Endothelial cell of umbilical vein (primary cell): Measurements from ENCODE around the gene TRIM29. TPM values are rescaled to one million over a fixed set of nuclear protein-coding genes. Genes with fewer than 3 reads are reported as not detected.

Source experiments
- BruUV-seq: library from RNA; stranded (reverse); fragments of 400-500 nt; replicated peaks from 2 replicates; lab custom pipeline; 2021; lab: Mats Ljungman, UMichigan
- CTCF ChIA-PET: fragments of 300-600, 350-600 bp; sonication (Branson Sonifier 250); formaldehyde crosslinking; loops from one replicate; lab custom pipeline; 2021; ENCODE audit warnings: antibody characterized with exemption, inconsistent platforms; lab: Charles Lee
- POLR2A ChIA-PET: fragments of 300-600, 350-600 bp; sonication (Branson Sonifier 250); formaldehyde crosslinking; loops from one replicate; lab custom pipeline; 2021; ENCODE audit warnings: antibody characterized with exemption, inconsistent platforms; lab: Charles Lee
- DNase-seq: peaks from one replicate; pipeline ENCODE4 v3.0.0-alpha.2; 2011; ENCODE audit warnings: low read depth, low spot score
- FAIRE-seq: peaks from 2 replicates; lab custom pipeline; 2011; peaks lifted over from hg19 to GRCh38; lab: Jason Lieb, UNC
- H2AFZ ChIP-seq: 2 replicates; pipeline ENCODE4 v1.6.0; 2012; ENCODE audit warnings: low read depth, low read length, control low read depth, inconsistent platforms
- H3K27ac ChIP-seq: 2 replicates; pipeline ENCODE4 v1.5.1; 2011; ENCODE audit warnings: low read depth, mild to moderate bottlenecking, control low read depth, low read length, moderate library complexity; ENCODE audit not compliant: insufficient read depth
- H3K27me3 ChIP-seq, 2 experiments: 2 replicates each; pipeline versions ENCODE4 v1.6.0 to v1.6.1; 2011; ENCODE audit warnings: low read length in 2 of 2, mixed read lengths in 1 of 2; ENCODE audit not compliant: control insufficient read depth in 2 of 2, insufficient read depth in 2 of 2
- H3K36me3 ChIP-seq, 2 experiments: 2 replicates in 1 of 2; 3 replicates in 1 of 2; pipeline ENCODE4 v1.5.1; 2011; ENCODE audit warnings: low read length in 2 of 2, mild to moderate bottlenecking in 1 of 2, moderate library complexity in 1 of 2; ENCODE audit not compliant: control insufficient read depth in 2 of 2, insufficient read depth in 2 of 2; ENCODE audit errors: extremely low read depth in 1 of 2
- H3K4me1 ChIP-seq: 3 replicates; pipeline ENCODE4 v1.5.1; 2011; ENCODE audit warnings: mild to moderate bottlenecking, low read length; ENCODE audit not compliant: control insufficient read depth, insufficient read depth; ENCODE audit errors: extremely low read depth
- H3K4me2 ChIP-seq: 2 replicates; pipeline ENCODE4 v1.6.1; 2011; ENCODE audit warnings: low read length, control low read depth, mixed read lengths; ENCODE audit not compliant: insufficient read depth
- H3K4me3 ChIP-seq, 3 experiments: fragments of 200-600 bp in 1 of 3; sonication (generic), shearing (Covaris generic) in 1 of 3; replicated peaks in 1 of 3; 2 replicates each; pipeline ENCODE4 v1.5.1; 2011 to 2016; ENCODE audit warnings: control low read depth in 3 of 3, low read length in 3 of 3, mild to moderate bottlenecking in 2 of 3, inconsistent platforms in 1 of 3, low read depth in 1 of 3, moderate library complexity in 1 of 3; ENCODE audit not compliant: insufficient read depth in 1 of 3
- H3K79me2 ChIP-seq: 2 replicates; pipeline ENCODE4 v1.6.0; 2012; ENCODE audit warnings: low read length, inconsistent platforms; ENCODE audit not compliant: control insufficient read depth, insufficient read depth
- H3K9ac ChIP-seq: replicated peaks from 2 replicates; pipeline ENCODE3; 2011; ENCODE audit warnings: low read length, control low read depth; ENCODE audit not compliant: insufficient read depth; ENCODE audit errors: extremely low read depth
- H3K9me1 ChIP-seq: replicated peaks from 3 replicates; pipeline ENCODE4 v1.6.0; 2011; ENCODE audit warnings: mild to moderate bottlenecking, low read length; ENCODE audit not compliant: control insufficient read depth, insufficient read depth; ENCODE audit errors: extremely low read depth
- H3K9me3 ChIP-seq: replicated peaks from 2 replicates; pipeline ENCODE4 v1.5.1; 2012; ENCODE audit warnings: low read length, inconsistent platforms; ENCODE audit not compliant: control insufficient read depth, insufficient read depth
- H4K20me1 ChIP-seq: replicated peaks from 2 replicates; pipeline ENCODE3; 2011; ENCODE audit warnings: mild to moderate bottlenecking, low read length; ENCODE audit not compliant: control insufficient read depth, insufficient read depth; ENCODE audit errors: extremely low read depth
- CTCF ChIP-seq, 2 donors: IDR thresholded peaks; 1 replicate in 1 of 2; 2 replicates in 1 of 2; pipeline ENCODE4 v1.5.1; 2011; ENCODE audit warnings: low read length in 2 of 2, mild to moderate bottlenecking in 2 of 2, moderate library complexity in 2 of 2, control low read depth in 1 of 2, inconsistent platforms in 1 of 2, low read depth in 1 of 2; ENCODE audit not compliant: insufficient read depth in 1 of 2; ENCODE audit errors: extremely low read depth in 1 of 2
- EZH2 ChIP-seq: IDR thresholded peaks from 2 replicates; pipeline ENCODE4 v1.6.1; 2012; ENCODE audit warnings: borderline replicate concordance, low read depth, mild to moderate bottlenecking, moderate library complexity, low read length, inconsistent platforms; ENCODE audit not compliant: severe bottlenecking
- FOS ChIP-seq: IDR thresholded peaks from 2 replicates; pipeline ENCODE4 v1.6.1; 2011; ENCODE audit warnings: mild to moderate bottlenecking, low read length, moderate library complexity, borderline replicate concordance; ENCODE audit not compliant: insufficient read depth
- GATA2 ChIP-seq: IDR thresholded peaks from 2 replicates; pipeline ENCODE4 v1.7.0; 2011; ENCODE audit warnings: low read depth, mild to moderate bottlenecking, moderate library complexity, mixed read lengths, low read length; ENCODE audit not compliant: insufficient read length, insufficient read depth
- JUN ChIP-seq: IDR thresholded peaks from 2 replicates; pipeline ENCODE4 v1.6.1; 2011; ENCODE audit warnings: borderline replicate concordance, low read depth; ENCODE audit not compliant: insufficient read length, insufficient read depth
- MAX ChIP-seq: IDR thresholded peaks from 2 replicates; pipeline ENCODE4 v1.6.1; 2011; ENCODE audit not compliant: insufficient read depth, insufficient read length
- MYC ChIP-seq: IDR thresholded peaks from one replicate; pipeline ENCODE4 v1.6.1; 2011; ENCODE audit warnings: mild to moderate bottlenecking, low read depth, low read length
- POLR2A ChIP-seq: IDR thresholded peaks from 2 replicates; pipeline ENCODE4 v1.6.1; 2012; ENCODE audit warnings: low read depth, mild to moderate bottlenecking, control low read depth, low read length
- POLR2AphosphoS5 ChIP-seq: IDR thresholded peaks from 2 replicates; pipeline ENCODE4 v1.6.1; 2012; ENCODE audit warnings: low read depth, mild to moderate bottlenecking, control low read depth, low read length, moderate library complexity; ENCODE audit not compliant: insufficient read depth
- dilution Hi-C: fragments of 300-500 bp; cut with MboI; formaldehyde crosslinking; loops from one replicate; pipeline ENCODE4 v1.15.0; 2019; ENCODE audit warnings: low sequenced_read_pairs; ENCODE audit not compliant: extremely low pct_ligation_motif_present
- intact Hi-C: fragments of 100-400 bp; cut with micrococcal nuclease; formaldehyde crosslinking; loops from one replicate; pipeline ENCODE4 v1.10.0; 2022
- polyA plus RNA-seq, 4 experiments: library from polyadenylated mRNA; depleted of rRNA in 3 of 4; stranded (reverse) in 3 of 4; unstranded in 1 of 4; fragments of >200 nt; gene quantifications; 2 replicates each; pipeline versions ENCODE4 v1.2.1 to v1.2.3, GENCODE V29; 2011 to 2012; ENCODE audit warnings: missing spikeins in 1 of 4
- total RNA-seq: library from RNA; stranded (reverse); gene quantifications from 2 replicates; pipeline ENCODE4 v1.2.3, GENCODE V29; 2021

TRIM29 gene
- total and polyA plus RNA-seq, 2 donors (not counting 3 experiments of a cell fraction or from before 2014, with no cell fraction given) = not detected

GRCh38 chr11:120124355-120124754, 13.6 kb downstream of the TRIM29 start:
- ChIA-PET CTCF (no interaction called here), POLR2A (no interaction called here)
- H3K9ac ChIP-seq = no peak overlapping the region
- H2AFZ ChIP-seq = no peak overlapping the region
- H3K36me3 ChIP-seq = no peaks in the 10 kb centered on the region
- DNase-seq = no peak
- no peak overlapping the region for H3K27ac ChIP-seq
- H3K9me1 ChIP-seq = no peaks in the 10 kb centered on the region
- H4K20me1 ChIP-seq = no peaks in the 10 kb centered on the region
- no peak for TF ChIP-seq EZH2
- no peak overlapping the region for H3K4me2 ChIP-seq
- dilution Hi-C loops (no loop called here), intact Hi-C loops (no loop called here)
- H3K27me3 ChIP-seq = no peaks in the 10 kb centered on the region
- no peaks in the 10 kb centered on the region for H3K4me1 ChIP-seq
- no peak overlapping the region for H3K4me3 ChIP-seq
- no peak for FAIRE-seq
- H3K79me2 ChIP-seq = no peaks in the 10 kb centered on the region
- BruUV-seq = no TSS peak
- no peaks in the 10 kb centered on the region for H3K9me3 ChIP-seq

GRCh38 chr11:120123946-120124345, 14.0 kb downstream of the TRIM29 start:
- Histone ChIP-seq H3K27me3 (no peaks in the 10 kb centered on the region), H2AFZ (no peak overlapping the region), H3K4me3 (no peak overlapping the region), H3K4me2 (no peak overlapping the region), H3K9ac (no peak overlapping the region), H3K4me1 (no peaks in the 10 kb centered on the region), H3K9me1 (no peaks in the 10 kb centered on the region), H3K27ac (no peak overlapping the region), H3K36me3 (no peaks in the 10 kb centered on the region), H3K9me3 (no peaks in the 10 kb centered on the region), H4K20me1 (no peaks in the 10 kb centered on the region), H3K79me2 (no peaks in the 10 kb centered on the region)
- dilution Hi-C loops = no loop called here
- no peak for FAIRE-seq
- intact Hi-C loops = no loop called here
- ChIA-PET CTCF (no interaction called here), POLR2A (no interaction called here)
- TF ChIP-seq POLR2AphosphoS5 (no peak), EZH2 (no peak), POLR2A (no peak), GATA2 (no peak), JUN (no peak), FOS (no peak), MAX (no peak), MYC (no peak), CTCF (IDR thresholded peaks at IDR 0.05; ENCODE audit: extremely low read depth in 1 of 2, insufficient read depth in 1 of 2, low read depth in 1 of 2, low read length in 2 of 2) (no peak)
- DNase-seq = no peak
- BruUV-seq = no TSS peak
